Adrenal gland (tissue), 12 donors: Measurements from ENCODE around the gene ZNF8. TPM values are rescaled to one million over a fixed set of nuclear protein-coding genes. Genes with fewer than 3 reads are reported as not detected.
"Not testable (repeated sequence)": the region's sequence is repeated elsewhere in the genome, so short reads cannot be mapped to it uniquely, and the experiment has no call there.

Source experiments
- DNase-seq, 7 donors: peaks; one replicate each; pipeline ENCODE4 v3.0.0-alpha.2; 2019 to 2020
- H3K27ac ChIP-seq, 5 donors: fragments of 200-600 bp; sonication (generic) in 4 of 5; 1 replicate in 3 of 5; 2 replicates in 2 of 5; pipeline versions ENCODE4 v1.5.1 to v1.8.0; 2016 to 2020; ENCODE audit warnings: mild to moderate bottlenecking in 1 of 5
- H3K27me3 ChIP-seq: fragments of 200-600 bp; 2 replicates; pipeline ENCODE4 v1.8.0; 2021
- H3K36me3 ChIP-seq, 2 donors: fragments of 200-600 bp; replicated peaks in 1 of 2; 1 replicate in 1 of 2; 2 replicates in 1 of 2; pipeline versions ENCODE4 v1.5.1 to v1.8.0; 2018 to 2022
- H3K4me1 ChIP-seq, 2 donors: fragments of 200-600 bp; replicated peaks in 1 of 2; 1 replicate in 1 of 2; 2 replicates in 1 of 2; pipeline versions ENCODE4 v1.5.1 to v1.8.0; 2018 to 2021
- H3K4me3 ChIP-seq, 4 donors: fragments of 200-600 bp; sonication (generic) in 3 of 4; one replicate each; pipeline ENCODE4 v1.5.1; 2016 to 2018
- H3K9me3 ChIP-seq, 3 donors: fragments of 200-600 bp; sonication (generic) in 1 of 3; replicated peaks in 1 of 3; 1 replicate in 2 of 3; 2 replicates in 1 of 3; pipeline versions ENCODE4 v1.5.1 to v1.8.0; 2016 to 2021
- POLR2A ChIP-seq, 2 donors: fragments of 450-650 bp; IDR thresholded peaks; one replicate each; pipeline ENCODE4 v1.6.1; 2017; ENCODE audit warnings: antibody characterized with exemption in 2 of 2, mild to moderate bottlenecking in 2 of 2, moderate library complexity in 1 of 2
- WGBS, 4 donors: extraction: QIAGEN DNeasy Blood & Tissue Kit in 2 of 4; methylation state at CpG; one replicate each; pipeline versions ENCODE4 v1.1.5 to v1.1.7; 2013 to 2017; 5-methylcytosine and 5-hydroxymethylcytosine counted together
- intact Hi-C, 2 donors: fragments of 100-400 bp; cut with DNase I; formaldehyde crosslinking; loops; one replicate each; pipeline versions ENCODE4 v1.14.1 to v1.15.0; 2022 to 2023
- polyA plus RNA-seq, 3 donors: library from polyadenylated mRNA; stranded (reverse); fragments of 200-250 nt in 2 of 3; fragments of 350-450 nt in 1 of 3; fragmentation: Illumina TruSeq in 1 of 3; extraction: RNeasy Lipid Tissue Mini Kit (QIAGEN cat#74804) in 1 of 3; gene quantifications; one replicate each; pipeline ENCODE4 v1.2.3, GENCODE V29; 2013 to 2014
- total RNA-seq, 9 donors: library from RNA; depleted of rRNA in 4 of 9; stranded (reverse); fragments of >200 nt in 4 of 9; fragments of 120-200 nt in 1 of 9; fragmentation: NEBNext Ultra II Directional in 1 of 9; extraction: Animal tissue kit (Norgen Biotek cat#: 25700) in 1 of 9; gene quantifications; one replicate each; pipeline versions ENCODE4 v1.1.0 to v1.2.4, GENCODE V29; 2013 to 2023
- TF ChIP-seq, protein P1 (sequence below), 6 experiments: fragments of 450-650 bp in 4 of 6; fragments of 200-600 bp in 2 of 6; sonication (generic) in 1 of 6; IDR thresholded peaks; 1 replicate in 5 of 6; 2 replicates in 1 of 6; pipeline versions ENCODE4 v1.5.1 to v1.8.0; 2016 to 2021; ENCODE audit warnings: antibody characterized with exemption in 6 of 6, mild to moderate bottlenecking in 2 of 6, moderate library complexity in 1 of 6
- donor health status: healthy with polysubstance abuse.
- donor health status: Bipolar disorder and iron deficiency.
- donor health status: DM: yes; HTN: yes; CAD: no.
- donor health status: DM: no; HTN: no; CAD: no.
- donor health status: DM: no; HTN: no; CAD: no.
- donor health status: DM: yes; HTN: yes; CAD: no.

ZNF8 gene
- total and polyA plus RNA-seq, 12 donors: 1.6 to 8.6 (median 6.6) TPM

DNA sequence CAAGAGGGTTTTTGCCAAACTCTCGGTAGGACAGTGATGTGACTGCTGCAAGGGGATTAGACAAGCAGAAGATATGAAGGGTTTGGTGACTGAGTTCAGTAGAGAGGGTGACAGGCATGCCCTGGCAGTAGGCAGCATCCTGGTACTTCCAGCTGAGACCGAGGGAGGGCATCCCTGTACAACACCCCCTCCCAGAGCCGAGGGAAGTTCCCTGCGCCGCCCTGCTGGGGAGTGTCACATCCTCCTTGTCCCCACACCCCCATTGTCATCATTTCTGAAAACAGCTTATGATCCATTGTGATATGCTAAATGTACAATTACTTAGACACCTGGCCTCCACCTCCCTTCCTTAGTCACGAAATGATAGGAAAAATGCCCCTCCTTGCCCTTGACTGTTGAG is 35.4 kb upstream of the ZNF8 start:
- H3K4me1 ChIP-seq: no peaks in the 10 kb centered on the region
- DNase-seq: no peak
- intact Hi-C loops: no loop called here
- no peak for TF ChIP-seq POLR2A (IDR thresholded peaks at IDR 0.05)
- TF ChIP-seq, protein P1, sequence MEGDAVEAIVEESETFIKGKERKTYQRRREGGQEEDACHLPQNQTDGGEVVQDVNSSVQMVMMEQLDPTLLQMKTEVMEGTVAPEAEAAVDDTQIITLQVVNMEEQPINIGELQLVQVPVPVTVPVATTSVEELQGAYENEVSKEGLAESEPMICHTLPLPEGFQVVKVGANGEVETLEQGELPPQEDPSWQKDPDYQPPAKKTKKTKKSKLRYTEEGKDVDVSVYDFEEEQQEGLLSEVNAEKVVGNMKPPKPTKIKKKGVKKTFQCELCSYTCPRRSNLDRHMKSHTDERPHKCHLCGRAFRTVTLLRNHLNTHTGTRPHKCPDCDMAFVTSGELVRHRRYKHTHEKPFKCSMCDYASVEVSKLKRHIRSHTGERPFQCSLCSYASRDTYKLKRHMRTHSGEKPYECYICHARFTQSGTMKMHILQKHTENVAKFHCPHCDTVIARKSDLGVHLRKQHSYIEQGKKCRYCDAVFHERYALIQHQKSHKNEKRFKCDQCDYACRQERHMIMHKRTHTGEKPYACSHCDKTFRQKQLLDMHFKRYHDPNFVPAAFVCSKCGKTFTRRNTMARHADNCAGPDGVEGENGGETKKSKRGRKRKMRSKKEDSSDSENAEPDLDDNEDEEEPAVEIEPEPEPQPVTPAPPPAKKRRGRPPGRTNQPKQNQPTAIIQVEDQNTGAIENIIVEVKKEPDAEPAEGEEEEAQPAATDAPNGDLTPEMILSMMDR (IDR thresholded peaks at IDR 0.05): no peak
- peaks cover 0 to 54% (median 0%) of the 10 kb centered on the region in 3 donors for H3K9me3 ChIP-seq
- peaks cover 0 to 47% of the 10 kb centered on the region in 2 donors for H3K36me3 ChIP-seq
- no peak overlapping the region for H3K27ac ChIP-seq
- H3K27me3 ChIP-seq: no peaks in the 10 kb centered on the region
- H3K4me3 ChIP-seq: no peak overlapping the region
- WGBS, 4 donors: 96 to 99% (median 97%) methylated on average over 4 to 6 of the region's 6 CpGs

DNA sequence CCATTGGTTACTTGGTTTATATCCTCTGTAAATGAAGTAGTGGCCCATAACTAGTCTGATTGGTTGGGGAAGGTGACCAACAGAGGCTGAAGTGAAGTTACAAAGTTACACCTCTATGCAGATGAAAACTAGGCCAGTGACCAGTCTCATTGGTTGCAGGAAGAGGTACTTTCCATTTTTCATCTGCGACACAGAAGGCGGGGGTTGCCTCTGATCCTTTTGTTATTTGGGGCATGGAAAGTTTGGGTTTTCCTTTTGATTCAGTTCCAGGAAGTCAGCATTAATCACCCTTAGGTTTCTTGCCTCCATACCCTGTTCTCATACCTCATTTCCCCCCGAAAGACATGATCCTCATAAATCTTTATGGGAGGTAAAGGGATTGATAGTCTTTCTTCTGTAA is 29.9 kb upstream of the ZNF8 start:
- H3K27me3 ChIP-seq: no peaks in the 10 kb centered on the region
- no peaks in the 10 kb centered on the region for H3K4me1 ChIP-seq
- H3K36me3 ChIP-seq: peaks cover 0 to 62% of the 10 kb centered on the region in 2 donors
- intact Hi-C loops: no loop called here
- peaks cover 0 to 84% (median 15%) of the 10 kb centered on the region in 3 donors for H3K9me3 ChIP-seq
- H3K27ac ChIP-seq: no peak overlapping the region
- no peak for DNase-seq
- TF ChIP-seq, protein P1 (IDR thresholded peaks at IDR 0.05): no peak
- TF ChIP-seq POLR2A (IDR thresholded peaks at IDR 0.05): no peak
- no peak overlapping the region for H3K4me3 ChIP-seq
- 96 to 99% (median 98%) methylated on average over 3 of the region's 3 CpGs for WGBS, 4 donors

- H3K27ac ChIP-seq: no peak overlapping the region
- WGBS, 4 donors: 96 to 97% (median 96%) methylated on average over 2 of the region's 2 CpGs
- DNase-seq: no peak
- H3K9me3 ChIP-seq: peaks cover 5 to 98% (median 15%) of the 10 kb centered on the region in 3 donors
- intact Hi-C loops: loop anchor here in 1 of 2 donors (10.0 kb wide), 1 partner anchor 277 kb away; the partner anchor contains the start of gene C19orf18
- peaks cover 0 to 35% of the 10 kb centered on the region in 2 donors for H3K36me3 ChIP-seq
- H3K4me1 ChIP-seq: no peaks in the 10 kb centered on the region
- H3K4me3 ChIP-seq: no peak overlapping the region
- H3K27me3 ChIP-seq: no peaks in the 10 kb centered on the region
- no peak for TF ChIP-seq POLR2A (IDR thresholded peaks at IDR 0.05)
- TF ChIP-seq, protein P1 (IDR thresholded peaks at IDR 0.05): no peak
Measured at GRCh38 chr19:58252102-58252685, 26.6 kb upstream of the ZNF8 start.

DNA sequence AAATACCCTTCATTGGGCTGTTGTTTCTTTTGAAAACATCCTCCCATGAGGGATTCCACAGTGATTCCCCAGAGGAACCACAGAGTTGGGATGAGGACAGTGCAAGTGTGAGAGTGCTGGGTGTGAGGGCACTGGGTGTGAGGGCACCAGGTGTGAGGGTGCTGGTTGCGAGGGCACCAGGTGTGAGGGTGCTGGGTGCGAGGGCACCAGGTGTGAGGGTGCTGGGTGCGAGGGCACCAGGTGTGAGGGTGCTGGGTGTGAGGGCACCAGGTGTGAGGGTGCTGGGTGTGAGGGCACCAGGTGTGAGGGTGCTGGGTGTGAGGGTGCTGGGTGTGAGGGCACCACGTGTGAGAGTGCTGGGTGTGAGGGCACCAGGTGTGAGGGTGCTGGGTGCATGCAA is 20.5 kb upstream of the ZNF8 start:
- not testable (repeated sequence) for H3K4me3 ChIP-seq, H3K27ac ChIP-seq, DNase-seq, H3K4me1 ChIP-seq, H3K27me3 ChIP-seq, H3K36me3 ChIP-seq
- intact Hi-C loops: loop anchor here in 1 of 2 donors (10.0 kb wide), 1 partner anchor 283 kb away; the partner anchor contains the start of gene C19orf18
- H3K9me3 ChIP-seq: peaks cover 23 to 97% (median 34%) of the 10 kb centered on the region in 3 donors
- WGBS, 4 donors: 54 to 100% (median 88%) methylated on average over 2 to 3 of the region's 4 CpGs

GRCh38 chr19:58261600-58261967 is 17.2 kb upstream of the ZNF8 start:
- no peaks in the 10 kb centered on the region for H3K27me3 ChIP-seq
- WGBS, 4 donors: 85 to 97% (median 93%) methylated on average over 3 of the region's 3 CpGs
- H3K9me3 ChIP-seq: peaks cover 23 to 99% (median 29%) of the 10 kb centered on the region in 3 donors
- TF ChIP-seq, protein P1 (IDR thresholded peaks at IDR 0.05): no peak
- TF ChIP-seq POLR2A (IDR thresholded peaks at IDR 0.05): no peak
- no peak overlapping the region for H3K27ac ChIP-seq
- H3K4me1 ChIP-seq: no peaks in the 10 kb centered on the region
- H3K36me3 ChIP-seq: no peaks in the 10 kb centered on the region
- peak overlapping the region in 1 of 4 donors; percentile 21 for H3K4me3 ChIP-seq
- intact Hi-C loops: loop anchor here in 1 of 2 donors (10.0 kb wide), 1 partner anchor 57 kb away; no protein-coding TSS in a partner anchor
- no peak for DNase-seq
